ENCODE data around the gene KPRP.

Gene KPRP

DNA sequence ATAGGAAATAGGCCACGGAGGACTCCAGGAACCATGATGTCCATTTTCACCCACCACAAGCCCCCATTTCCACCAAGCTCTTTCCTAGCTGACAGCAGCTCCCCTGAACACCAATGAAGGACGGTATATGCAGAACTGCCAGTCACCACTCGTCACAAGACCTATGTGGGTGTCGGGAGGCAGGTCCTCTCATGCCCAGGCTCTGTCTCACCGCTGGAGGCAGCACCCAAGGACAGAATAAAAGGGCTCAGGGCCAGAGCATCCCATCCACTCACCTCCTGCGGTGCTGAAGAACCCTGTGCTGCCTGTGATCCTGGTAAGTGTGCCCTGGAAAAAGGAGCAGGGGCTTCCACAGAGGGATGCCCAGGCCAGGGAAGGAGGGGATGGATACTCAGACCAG is 17.1 kb downstream of the KPRP start, which contains the start of gene LCE1F:
Gene LCE1F (plus strand): TSS at position 266 of the 400 bp plus-strand sequence. CDS start 1,232 bp downstream, outside the sequence.
- DNase-seq: no peak

- no peak for DNase-seq
These were observed 18.5 kb downstream of the KPRP start for GRCh38 chr1:152776361-152776760.

- no peak for DNase-seq
These were observed 19.8 kb downstream of the KPRP start for GRCh38 chr1:152777510-152778137.

- DNase-seq: no peak
These were observed 25.3 kb downstream of the KPRP start for GRCh38 chr1:152783095-152783494.

- no peak for DNase-seq
These were observed 28.3 kb downstream of the KPRP start, which contains the start of gene LCE1E for GRCh38 chr1:152786077-152786476. LCE1E (plus strand) TSS chr1:152786257; CDS start chr1:152787300, 1,043 bp downstream.

- DNase-seq: no peak
These were observed 37.9 kb downstream of the KPRP start for GRCh38 chr1:152795686-152796085.

GRCh38 chr1:152796421-152796820 is 38.6 kb downstream of the KPRP start, which contains the start of gene LCE1D:
LCE1D (plus strand) TSS chr1:152796721; CDS start chr1:152797795, 1,074 bp downstream.
- no peak for DNase-seq

- DNase-seq: no peak
These were observed 43.5 kb downstream of the KPRP start for GRCh38 chr1:152801333-152801732.

- no peak for DNase-seq
These were observed 48.8 kb downstream of the KPRP start, which contains the start of gene LCE1C for GRCh38 chr1:152806576-152806975. LCE1C (minus strand) TSS chr1:152806651; CDS start chr1:152805478, 1,173 bp downstream.

GRCh38 chr1:152811050-152811449 is 53.2 kb downstream of the KPRP start:
- DNase-seq: no peak
